GM19455 (cell line): ENCODE data around the gene CCSER2.
"Not testable (repeated sequence)": the region's sequence is repeated elsewhere in the genome, so short reads cannot be mapped to it uniquely, and the experiment has no call there.

Source experiments
- ATAC-seq: cut with Tn5 transposase; IDR thresholded peaks from one replicate; pipeline ENCODE4 v1.9.1; 2021; ENCODE audit not compliant: unreplicated experiment

CCSER2 gene

GRCh38 chr10:84328418-84329195 lies at the start of gene CCSER2:
Gene CCSER2, plus strand, starts transcription at chr10:84328589. Its CDS starts 42,464 bp downstream, at chr10:84371053.
- ATAC-seq: peak; percentile 76

DNA sequence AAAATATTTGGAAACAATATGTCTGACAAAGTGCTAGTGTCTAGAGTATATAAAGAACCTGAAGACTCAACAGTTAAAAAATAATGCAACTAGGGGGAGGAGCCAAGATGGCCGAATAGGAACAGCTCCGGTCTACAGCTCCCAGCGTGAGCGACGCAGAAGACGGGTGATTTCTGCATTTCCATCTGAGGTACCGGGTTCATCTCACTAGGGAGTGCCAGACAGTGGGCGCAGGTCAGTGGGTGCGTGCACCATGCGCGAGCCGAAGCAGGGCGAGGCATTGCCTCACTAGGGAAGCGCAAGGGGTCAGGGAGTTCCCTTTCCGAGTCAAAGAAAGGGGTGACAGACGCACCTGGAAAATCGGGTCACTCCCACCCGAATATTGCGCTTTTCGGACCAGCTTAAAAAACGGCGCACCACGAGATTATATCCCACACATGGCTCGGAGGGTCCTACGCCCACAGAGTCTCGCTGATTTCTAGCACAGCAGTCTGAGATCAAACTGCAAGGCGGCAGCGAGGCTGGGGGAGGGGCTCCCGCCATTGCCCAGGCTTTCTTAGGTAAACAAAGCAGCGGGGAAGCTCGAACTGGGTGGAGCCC lies 48.4 kb upstream of the CCSER2 start:
- ATAC-seq: not testable (repeated sequence)

GRCh38 chr10:84286695-84287094 lies 41.7 kb upstream of the CCSER2 start:
- no peak for ATAC-seq

GRCh38 chr10:84288151-84288550 lies 40.2 kb upstream of the CCSER2 start:
- no peak for ATAC-seq

DNA sequence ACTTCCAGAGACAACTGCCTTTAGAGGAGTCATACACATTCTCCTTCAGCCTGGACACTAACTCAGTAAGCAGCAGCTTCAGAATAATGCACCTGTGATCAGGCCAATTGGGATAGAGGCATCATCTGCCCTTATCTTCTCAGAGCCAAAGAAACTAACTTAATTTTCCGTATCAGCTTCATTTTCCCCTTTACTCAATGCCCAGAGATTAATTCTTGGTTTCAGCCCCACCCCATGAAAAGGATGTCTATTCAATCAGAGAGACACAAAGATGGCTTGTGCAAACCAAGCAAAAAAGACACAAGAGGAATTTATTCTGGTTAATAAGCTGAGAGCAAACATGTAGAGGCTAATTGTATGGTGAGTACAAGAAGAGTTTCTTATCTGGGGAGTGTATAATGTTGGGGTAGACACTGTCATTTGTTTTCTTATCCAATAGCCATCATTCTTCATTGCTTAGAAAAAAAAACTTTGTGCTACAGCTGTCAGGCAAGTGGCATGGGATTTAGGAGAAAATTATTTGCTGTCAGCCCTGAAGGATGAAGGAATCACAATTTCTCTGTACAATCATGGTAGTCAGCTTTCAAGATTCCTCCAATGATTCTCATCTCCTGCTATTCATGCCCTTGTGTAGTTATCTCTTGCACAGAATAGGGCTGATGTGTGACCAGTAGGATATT lies 38.7 kb upstream of the CCSER2 start:
- ATAC-seq: no peak

GRCh38 chr10:84290235-84290634 lies 38.2 kb upstream of the CCSER2 start:
- no peak for ATAC-seq

DNA sequence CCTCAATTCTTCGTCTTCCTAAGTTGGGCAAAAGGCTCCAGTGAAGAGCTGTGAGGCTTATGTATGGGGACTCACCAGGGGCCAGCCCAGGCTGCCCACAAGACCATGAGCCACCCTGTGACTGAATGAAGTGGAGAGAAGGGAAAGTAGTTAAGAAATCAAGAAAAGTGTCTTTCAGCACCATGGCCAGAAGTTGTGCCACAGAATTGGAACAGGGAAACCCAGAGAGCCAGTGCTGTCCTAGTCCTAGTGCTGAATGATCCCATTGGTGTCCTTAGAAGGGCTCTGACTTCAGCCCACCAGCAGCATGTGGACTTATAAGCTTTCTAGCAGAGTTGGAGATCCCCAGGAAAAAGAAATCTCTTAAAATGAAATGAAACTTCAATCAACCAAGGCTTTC lies 37.0 kb upstream of the CCSER2 start:
- no peak for ATAC-seq

DNA sequence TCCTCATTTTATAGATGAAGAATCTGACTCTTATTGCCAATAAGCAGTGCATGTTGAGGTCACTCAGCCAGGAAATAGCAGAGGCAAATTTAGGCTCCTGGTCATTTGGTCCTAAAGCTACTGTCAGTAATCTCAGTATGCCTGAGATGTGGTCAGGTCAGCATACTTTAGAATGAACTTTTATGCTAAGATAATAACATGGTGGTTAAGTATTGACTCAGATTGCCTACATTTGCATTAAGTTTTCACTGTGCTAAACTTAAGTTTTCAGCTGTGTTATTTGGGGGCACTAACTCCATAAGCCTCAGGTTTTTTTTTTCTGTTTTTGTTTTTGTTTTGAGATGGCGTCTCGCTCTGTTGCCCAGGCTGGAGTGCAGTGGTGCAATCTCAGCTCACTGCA lies 35.9 kb upstream of the CCSER2 start:
- peak; percentile 68 for ATAC-seq

DNA sequence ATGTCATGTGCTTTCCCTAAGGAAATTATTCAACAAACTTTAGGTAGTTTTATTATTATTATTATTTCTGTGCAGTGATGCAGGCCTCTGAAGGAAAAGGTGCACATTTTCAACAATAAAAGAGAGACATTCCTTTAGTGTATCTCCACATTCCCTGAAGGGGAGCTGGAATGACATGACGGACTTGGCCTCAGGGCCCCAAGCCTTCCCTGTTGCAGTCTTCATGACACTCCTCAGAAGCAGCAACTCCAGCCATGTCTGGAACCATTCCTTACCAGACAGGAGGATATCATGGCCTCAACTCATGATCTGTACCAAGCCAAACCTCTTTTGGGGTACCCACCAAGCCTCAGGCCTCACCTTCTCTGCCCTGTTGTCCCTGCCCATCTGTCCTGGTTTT lies 35.2 kb upstream of the CCSER2 start:
- no peak for ATAC-seq

- ATAC-seq: no peak
These were observed 34.8 kb upstream of the CCSER2 start for GRCh38 chr10:84293574-84294016.

- ATAC-seq: peak; percentile 77
These were observed 33.5 kb upstream of the CCSER2 start for GRCh38 chr10:84294766-84295447.

DNA sequence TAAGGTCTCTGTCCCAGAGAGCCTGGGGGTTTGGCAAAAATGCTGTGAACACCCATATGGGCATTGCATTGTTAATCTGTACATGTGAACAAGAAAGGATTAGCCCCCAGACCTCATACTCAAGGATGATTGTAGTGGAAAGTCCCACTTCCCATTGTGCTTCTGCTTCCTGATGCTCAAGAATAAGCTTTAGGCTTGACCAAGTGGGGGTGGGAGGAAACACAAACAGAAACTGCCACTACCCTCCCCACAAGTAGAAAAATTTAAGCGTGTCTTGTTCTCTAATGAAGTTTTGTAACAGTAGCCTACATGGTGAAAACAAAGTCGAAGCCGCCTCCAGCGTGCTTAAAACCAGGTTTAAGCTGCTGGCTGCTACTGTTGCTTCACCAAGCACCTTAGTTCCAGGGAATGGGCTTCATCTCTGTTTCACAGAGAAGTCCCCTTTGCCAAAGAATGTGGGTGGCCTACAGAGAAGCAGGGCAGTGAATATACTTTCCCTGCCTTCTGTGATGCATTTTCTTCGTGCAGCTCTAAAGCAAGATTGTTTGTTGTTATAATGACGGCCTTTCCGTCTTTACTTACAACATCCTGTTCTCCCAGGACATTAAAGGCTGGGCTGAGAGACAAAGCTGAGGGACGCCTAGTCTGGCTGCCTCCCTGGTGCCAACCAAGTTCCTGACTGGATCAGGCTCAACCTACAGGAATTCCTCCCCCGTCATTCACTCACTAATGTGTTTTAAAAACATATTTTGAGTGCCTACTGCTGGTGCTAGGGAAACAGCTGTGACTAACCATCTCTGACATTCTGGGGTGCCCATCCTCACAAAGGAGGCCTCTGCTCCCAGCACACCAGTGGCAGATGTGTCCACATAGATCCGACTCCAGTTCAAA lies 32.1 kb upstream of the CCSER2 start:
- ATAC-seq: no peak

DNA sequence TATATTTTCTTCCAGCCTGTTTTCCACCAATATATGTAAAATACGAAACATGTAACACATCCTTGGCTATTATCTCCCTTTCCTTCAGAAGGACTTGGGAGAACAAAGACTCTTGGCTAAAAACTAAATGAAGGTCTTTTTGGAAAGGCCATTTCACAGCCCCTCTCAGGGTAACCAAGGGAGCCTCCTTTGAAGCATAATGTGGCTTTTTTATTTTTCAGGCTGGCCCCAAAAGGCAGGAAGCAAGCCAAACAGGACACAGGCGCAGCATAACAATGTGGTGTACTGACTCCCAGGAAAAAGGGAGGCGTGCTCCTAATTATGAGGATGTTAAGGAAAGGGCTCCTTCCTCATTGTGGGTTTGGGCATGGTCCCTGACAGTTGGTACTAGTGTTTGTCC lies 30.3 kb upstream of the CCSER2 start:
- ATAC-seq: no peak

GRCh38 chr10:84302223-84302622 lies 26.2 kb upstream of the CCSER2 start:
- no peak for ATAC-seq

DNA sequence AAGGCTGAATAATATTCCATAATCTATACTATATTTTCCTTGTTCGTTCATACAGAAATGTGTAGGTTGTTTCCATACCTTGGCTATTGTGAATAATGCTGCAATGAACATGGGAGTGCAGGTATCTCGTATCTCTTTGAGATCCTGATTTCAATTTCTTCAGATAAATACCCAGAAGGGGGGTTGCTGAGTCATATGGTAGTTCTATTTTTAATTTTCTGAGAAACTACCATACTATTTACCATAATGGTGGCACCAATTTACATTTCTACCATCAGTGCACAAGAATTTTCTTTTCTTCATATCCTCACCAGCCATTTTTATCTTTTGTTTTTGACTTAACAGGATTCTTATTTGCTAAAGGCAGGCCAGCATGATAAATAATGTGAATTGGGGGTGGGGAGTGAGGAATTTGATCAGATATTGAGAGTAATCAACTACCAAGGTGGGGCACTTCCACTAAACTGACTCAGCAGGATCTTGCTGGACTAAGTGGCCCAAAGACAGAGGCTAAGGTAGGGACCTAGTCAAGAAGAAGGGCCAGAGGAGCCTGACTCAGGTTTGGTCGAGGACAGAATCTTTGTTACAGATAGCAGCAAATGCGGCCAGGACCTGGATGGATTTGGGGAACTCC lies 21.5 kb upstream of the CCSER2 start:
- ATAC-seq: no peak

DNA sequence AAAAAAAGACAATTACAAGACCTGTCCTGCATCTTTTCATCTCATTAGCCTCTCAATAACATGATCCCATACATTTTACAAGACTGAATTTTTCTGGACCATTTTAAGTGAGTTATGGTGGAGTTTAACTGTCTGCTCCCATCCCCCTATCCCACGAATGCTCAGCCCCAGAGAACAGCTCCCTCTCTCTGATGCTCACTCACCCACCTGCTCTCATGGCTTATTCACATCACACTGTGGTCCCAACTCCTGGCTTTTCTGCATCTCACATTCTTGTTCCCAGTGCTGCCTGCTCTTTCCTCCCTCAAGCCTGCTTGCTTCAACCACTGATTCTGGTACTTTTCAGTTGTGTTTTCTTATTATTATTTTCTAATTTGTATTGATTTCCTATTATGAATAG lies 20.4 kb upstream of the CCSER2 start:
- ATAC-seq: no peak

DNA sequence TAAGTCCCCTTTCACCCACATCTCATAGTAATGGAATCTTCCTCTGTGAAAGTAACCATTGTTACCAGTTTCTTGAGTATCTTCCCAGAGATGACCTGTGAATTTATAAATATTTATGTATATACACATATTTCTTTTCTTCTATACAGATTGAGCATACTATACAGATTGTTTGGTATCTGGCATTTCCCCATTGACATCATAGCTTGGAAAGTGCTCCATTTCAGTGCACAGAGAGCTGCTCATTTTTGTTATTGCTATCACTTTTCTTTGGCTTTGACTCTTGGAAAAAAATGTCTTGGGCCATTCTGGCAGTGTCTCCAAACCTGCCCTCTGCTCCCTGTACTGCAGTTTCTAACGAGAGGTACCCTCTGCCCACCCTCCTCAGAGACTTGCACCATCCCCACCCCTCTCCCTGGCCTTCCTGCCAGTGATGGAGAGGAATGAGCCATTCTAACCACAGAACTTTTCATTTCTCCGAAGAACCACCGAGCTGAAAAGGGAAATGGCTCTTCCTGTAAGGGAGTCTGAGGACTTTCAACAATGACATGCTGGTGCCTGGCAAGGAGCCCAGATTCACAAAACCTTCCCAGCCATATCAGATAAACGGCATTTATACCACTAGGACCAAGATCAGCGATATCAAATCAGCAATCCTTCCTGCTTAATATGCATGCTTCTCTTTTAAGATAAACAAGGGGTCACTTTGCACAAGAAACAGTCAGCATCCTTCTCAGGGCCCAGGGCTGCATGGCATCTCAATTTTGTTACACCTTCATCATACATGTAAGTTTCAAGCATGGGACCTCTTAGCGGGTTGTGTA lies 19.7 kb upstream of the CCSER2 start:
- no peak for ATAC-seq

GRCh38 chr10:84310470-84310869 lies 17.9 kb upstream of the CCSER2 start:
- ATAC-seq: no peak

DNA sequence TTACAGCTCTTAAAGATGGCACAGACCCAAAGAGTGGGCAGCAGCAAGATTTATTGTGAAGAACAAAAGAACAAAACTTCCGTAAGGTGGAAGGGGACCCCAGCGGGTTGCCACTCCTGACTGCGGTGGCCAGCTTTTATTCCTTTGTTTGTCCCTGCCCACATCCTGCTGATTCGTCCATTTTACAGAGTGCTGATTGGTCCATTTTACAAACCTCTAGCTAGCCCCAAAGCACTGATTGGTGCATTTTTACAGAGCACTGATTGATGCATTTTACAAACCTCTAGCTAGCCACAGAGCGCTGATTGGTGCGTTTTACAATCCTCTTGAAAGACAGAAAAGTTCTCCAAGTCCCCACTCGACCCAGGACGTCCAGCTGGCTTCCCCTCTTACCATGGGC lies 16.8 kb upstream of the CCSER2 start:
- no peak for ATAC-seq
